GM12864 (cell line): ENCODE results near the gene CBX3.
"Not testable (repeated sequence)": the region's sequence is repeated elsewhere in the genome, so short reads cannot be mapped to it uniquely, and the experiment has no call there.

Source experiments
- DNase-seq: peaks from one replicate; pipeline ENCODE4 v3.0.0-alpha.2; 2011; ENCODE audit warnings: low read depth
- H3K4me3 ChIP-seq: 2 replicates; pipeline ENCODE4 v1.5.1; 2011; ENCODE audit warnings: mild to moderate bottlenecking, low read depth, low read length, control low read depth
- CTCF ChIP-seq: IDR thresholded peaks from 2 replicates; pipeline ENCODE4 v1.5.1; 2011; ENCODE audit warnings: low read depth, mild to moderate bottlenecking, moderate library complexity, low read length, control low read depth, inconsistent platforms; ENCODE audit errors: missing control alignments

Gene CBX3

GRCh38 chr7:26182706-26183105 lies 18.8 kb upstream of the CBX3 start:
- no peak for TF ChIP-seq CTCF
- H3K4me3 ChIP-seq = no peak overlapping the region
- no peak for DNase-seq

- DNase-seq = no peak
- TF ChIP-seq CTCF = no peak
These were observed 17.8 kb upstream of the CBX3 start for GRCh38 chr7:26183545-26184280.

GRCh38 chr7:26184281-26185101 lies 17.1 kb upstream of the CBX3 start:
- H3K4me3 ChIP-seq, DNase-seq: not testable (repeated sequence)

More at GRCh38 chr7:26183545-26184280, 17.8 kb upstream of the CBX3 start:
- H3K4me3 ChIP-seq = no peak overlapping the region

- H3K4me3 ChIP-seq = no peak overlapping the region
- no peak for DNase-seq
- TF ChIP-seq CTCF = no peak
These were observed 16.3 kb upstream of the CBX3 start for GRCh38 chr7:26185131-26185843.

- no peak overlapping the region for H3K4me3 ChIP-seq
- no peak for TF ChIP-seq CTCF
- no peak for DNase-seq
These were observed 15.7 kb upstream of the CBX3 start for GRCh38 chr7:26185844-26186180.

- no peak for DNase-seq
- H3K4me3 ChIP-seq = no peak overlapping the region
- no peak for TF ChIP-seq CTCF
These were observed 14.9 kb upstream of the CBX3 start for GRCh38 chr7:26186364-26187311.
